GM03348 (cell line): ENCODE measurements around the gene RACGAP1.

Source experiments
- DNase-seq: peaks from one replicate; pipeline ENCODE4 v3.0.0; 2012; ENCODE audit warnings: low spot score

Gene RACGAP1

GRCh38 chr12:50025187-50026059 is at the start of gene RACGAP1:
Gene RACGAP1, minus strand, starts transcription at chr12:50025494. Its CDS starts 8,779 bp downstream, at chr12:50016715.
- peak; percentile 98 for DNase-seq

GRCh38 chr12:50073712-50074111 is 48.4 kb upstream of the RACGAP1 start:
- DNase-seq: no peak

- DNase-seq: no peak
These were observed 47.9 kb upstream of the RACGAP1 start for GRCh38 chr12:50073206-50073605.

- DNase-seq: no peak
These were observed 47.1 kb upstream of the RACGAP1 start for GRCh38 chr12:50072198-50072907.

DNA sequence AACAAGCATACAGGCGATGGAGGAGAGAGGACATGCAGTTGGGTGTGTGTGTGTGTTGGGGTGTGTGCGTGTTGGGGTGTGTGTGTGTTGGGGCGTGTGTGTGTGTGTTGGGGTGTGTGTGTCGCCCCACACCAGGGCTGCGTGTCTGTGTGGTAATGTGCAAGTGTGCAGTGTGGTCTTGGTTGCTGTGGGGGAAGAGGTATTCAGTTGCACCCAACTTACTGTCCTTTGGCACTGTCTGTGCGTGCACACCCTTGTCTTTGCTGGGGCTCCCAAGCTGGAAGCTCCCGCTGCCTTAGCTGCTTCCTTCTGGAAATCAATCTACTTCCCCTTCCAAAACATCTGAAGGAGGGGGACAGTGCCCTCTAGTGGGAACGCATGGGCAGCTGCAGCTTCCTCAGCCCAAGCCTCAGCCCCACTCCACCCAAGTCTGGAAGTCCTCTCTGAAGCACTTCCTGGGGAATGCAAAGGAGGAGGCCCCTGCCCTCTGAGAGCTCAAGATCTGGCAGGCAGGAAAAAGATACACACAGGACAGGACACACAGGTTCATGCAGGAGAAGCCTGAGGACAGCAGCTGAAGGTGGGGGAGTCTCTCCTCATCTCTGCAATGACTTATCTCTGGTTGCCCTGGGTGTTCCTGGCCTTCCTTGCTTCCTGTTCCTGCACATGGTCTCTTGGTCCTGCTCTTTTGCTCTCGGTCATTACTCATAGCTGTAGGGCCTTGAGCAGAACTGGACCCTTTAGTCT is 45.2 kb upstream of the RACGAP1 start:
- peak; percentile 89 for DNase-seq

- no peak for DNase-seq
These were observed 44.2 kb upstream of the RACGAP1 start for GRCh38 chr12:50069539-50069938.

DNA sequence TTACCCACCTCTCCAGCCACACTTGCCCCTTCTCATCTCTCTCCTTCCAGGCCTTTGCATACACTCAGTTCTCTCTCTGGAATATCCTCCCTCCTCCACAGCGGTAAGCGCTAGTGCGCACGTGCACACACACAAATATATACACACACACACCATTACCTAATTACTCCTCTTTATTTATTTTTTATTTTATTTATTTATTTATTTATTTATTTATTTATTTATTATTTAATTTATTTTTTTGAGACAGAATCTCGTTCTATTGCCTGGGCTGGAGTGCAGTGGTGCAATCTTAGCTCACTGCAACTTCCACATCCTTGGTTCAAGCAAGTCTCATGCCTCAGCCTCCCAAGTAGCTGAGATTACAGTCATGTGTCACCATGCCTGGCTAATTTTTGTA is 43.8 kb upstream of the RACGAP1 start:
- no peak for DNase-seq

- peak; percentile 63 for DNase-seq
These were observed 41.1 kb upstream of the RACGAP1 start for GRCh38 chr12:50066402-50066801.

DNA sequence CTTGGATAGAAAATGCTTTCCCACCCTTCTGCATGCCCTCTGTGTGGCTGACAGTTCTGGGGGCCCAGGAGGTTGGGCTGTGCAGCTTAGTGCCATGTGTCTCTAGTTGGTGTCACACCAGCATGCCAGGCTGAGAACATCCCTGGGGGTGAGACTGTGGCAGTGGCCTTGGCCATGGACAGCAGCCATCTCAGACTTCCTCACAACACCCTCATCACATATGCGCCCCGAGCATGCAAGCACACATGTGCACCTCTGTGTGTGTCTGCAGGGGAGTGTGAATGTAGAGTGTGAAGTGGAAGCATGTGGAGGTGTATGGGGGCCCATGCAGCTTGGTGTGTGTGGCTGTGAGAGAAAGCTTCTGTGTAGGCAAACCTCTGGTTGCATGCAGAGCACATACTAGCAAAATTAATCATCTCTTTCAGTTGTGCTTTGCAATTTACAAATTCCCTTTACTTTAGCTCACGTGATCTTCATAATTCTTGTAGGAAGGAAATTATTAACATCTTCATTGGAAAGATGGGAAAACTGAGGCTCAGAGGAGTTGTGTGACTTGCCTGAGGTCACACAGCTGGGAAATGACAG is 40.5 kb upstream of the RACGAP1 start:
- DNase-seq: no peak

GRCh38 chr12:50062728-50063460 is 37.6 kb upstream of the RACGAP1 start:
- DNase-seq: no peak

GRCh38 chr12:50061946-50062686 is 36.8 kb upstream of the RACGAP1 start:
- DNase-seq: no peak

- DNase-seq: no peak
These were observed 35.9 kb upstream of the RACGAP1 start for GRCh38 chr12:50061171-50061570.

DNA sequence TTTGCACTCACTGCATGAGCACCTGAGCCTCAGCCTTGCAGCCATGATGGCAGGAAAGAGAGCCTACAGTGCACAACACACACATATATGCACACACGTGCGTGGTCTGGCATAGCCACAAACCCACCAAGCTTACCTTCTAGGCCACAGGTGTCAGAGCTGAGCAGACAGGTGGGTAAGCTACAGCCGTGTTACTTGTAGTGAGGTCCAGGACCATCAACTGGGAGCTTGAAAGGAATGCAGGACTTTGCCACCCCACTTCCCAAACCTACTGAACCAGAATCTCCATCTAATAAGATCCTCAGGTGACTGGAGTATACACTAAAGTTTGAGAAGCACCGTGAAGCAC is 34.8 kb upstream of the RACGAP1 start:
- DNase-seq: no peak

DNA sequence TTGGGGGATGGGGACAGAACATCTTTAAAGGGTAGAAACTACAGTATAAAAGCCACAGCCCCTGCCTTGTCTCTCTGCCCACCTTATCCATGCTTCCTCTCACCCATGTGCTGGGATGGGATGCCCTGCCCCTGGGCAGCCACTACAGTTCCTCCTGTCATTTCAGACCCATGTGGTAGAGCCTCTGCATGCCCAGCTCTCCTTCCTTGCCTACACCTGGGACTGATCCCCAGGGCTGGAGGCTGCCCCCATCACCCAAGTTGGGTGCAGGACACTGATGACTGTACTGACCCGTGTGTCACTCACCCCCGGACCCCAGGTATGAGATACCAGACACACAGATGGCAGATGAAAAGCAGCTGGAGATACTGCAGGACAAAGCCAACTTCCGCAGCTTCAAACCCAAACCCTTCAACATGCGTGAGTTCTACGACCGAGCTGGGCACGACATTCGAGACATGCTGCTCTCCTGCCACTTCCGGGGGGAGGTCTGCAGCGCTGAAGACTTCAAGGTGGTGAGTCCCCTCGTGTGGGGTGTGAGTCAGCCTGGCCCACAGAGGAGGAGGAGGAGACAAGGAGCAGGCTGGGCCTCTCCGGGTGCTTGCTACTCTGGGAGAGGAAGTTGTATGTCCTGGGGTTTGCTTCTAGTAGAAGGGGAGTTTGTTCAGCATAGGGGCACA is 34.3 kb upstream of the RACGAP1 start:
- no peak for DNase-seq

DNA sequence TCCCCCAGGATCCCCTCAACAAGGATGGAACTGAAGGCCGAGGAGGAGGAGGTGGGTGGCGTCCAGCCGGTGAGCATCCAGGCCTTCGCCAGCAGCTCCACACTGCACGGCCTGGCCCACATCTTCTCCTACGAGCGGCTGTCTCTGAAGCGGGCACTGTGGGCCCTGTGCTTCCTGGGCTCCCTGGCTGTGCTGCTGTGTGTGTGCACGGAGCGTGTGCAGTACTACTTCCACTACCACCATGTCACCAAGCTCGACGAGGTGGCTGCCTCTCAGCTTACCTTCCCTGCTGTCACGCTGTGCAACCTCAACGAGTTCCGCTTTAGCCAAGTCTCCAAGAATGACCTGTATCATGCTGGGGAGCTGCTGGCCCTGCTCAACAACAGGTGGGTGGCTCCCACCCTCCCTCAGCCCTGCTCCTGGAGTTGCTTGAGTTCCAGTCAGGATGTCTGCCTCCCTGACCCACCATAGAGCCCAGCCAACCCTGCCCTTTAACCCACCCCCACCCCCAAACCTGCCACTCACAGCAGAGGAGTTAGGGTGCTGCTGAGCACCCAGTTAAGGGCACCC is 33.5 kb upstream of the RACGAP1 start:
- no peak for DNase-seq

GRCh38 chr12:50057896-50058670 is 32.8 kb upstream of the RACGAP1 start:
- peak; percentile 29 for DNase-seq

- DNase-seq: peak; percentile 90
These were observed 31.9 kb upstream of the RACGAP1 start, which contains the start of gene ASIC1 for GRCh38 chr12:50057000-50057841. Gene ASIC1, plus strand, starts transcription at chr12:50057596. Its CDS starts 1,171 bp downstream, at chr12:50058767.

DNA sequence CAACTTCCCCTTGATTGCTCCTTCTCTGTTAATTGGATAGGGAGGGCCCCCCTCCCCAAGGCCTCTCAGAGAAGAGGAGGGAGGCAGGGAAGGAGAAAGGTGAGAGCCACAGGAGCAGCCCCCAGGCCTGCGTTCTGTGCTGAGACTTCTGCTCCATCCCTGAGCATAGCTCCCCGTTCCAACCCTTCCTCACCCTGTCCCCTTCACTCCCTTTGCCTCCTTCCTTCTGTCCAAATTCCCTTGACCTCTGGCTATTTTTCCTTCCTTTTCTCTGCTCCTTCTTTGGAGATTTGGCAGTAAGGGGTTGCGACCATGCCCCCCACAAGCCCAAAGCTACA is 31.3 kb upstream of the RACGAP1 start:
- DNase-seq: no peak
